HG03039 (cell line): Measurements from ENCODE around the gene CSTF3.
"Not testable (repeated sequence)": the region's sequence is repeated elsewhere in the genome, so short reads cannot be mapped to it uniquely, and the experiment has no call there.

Experiments
- ATAC-seq: cut with Tn5 transposase; IDR thresholded peaks from one replicate; pipeline ENCODE4 v1.9.1; 2021; ENCODE audit warnings: mild to moderate bottlenecking, moderate library complexity; ENCODE audit not compliant: unreplicated experiment

The CSTF3 gene

DNA sequence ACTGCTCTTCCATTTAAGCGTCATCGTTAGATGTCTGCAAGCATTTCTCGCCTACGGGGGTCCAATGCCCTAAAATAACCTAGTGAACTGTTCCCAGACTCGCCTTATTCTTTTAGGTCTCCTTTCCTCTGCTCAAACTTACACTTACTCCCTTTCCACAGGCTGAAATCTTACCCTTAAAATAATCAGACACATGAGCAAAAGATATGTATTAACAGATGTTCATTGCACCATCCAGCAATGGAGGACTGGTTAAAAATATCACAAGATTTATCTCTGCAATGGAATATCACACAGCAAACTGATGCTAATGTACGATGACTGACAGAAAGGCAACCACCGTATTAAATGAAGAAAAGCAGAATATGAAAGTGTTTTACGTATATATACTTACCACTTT is 1.6 kb upstream of the CSTF3 start:
- ATAC-seq = no peak

DNA sequence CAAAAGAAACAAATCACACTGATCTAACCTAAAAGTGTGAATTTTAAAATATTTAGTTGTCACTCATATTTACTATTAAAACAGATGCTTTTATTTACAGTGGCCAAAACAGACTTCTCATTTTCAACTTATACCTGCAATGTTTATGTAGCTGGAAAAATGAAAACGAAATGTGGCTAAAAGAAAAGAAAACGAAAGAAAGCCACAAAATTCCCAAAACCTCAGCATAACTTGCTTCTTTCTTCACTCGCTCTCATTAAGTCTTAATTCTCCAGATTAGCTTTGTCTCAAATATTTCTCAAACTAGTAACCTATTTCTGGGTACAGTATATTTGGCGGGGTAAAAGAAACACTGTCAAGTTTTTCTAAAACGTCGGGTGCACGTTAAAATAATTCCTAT is 693 bp downstream of the CSTF3 start:
- no peak for ATAC-seq

DNA sequence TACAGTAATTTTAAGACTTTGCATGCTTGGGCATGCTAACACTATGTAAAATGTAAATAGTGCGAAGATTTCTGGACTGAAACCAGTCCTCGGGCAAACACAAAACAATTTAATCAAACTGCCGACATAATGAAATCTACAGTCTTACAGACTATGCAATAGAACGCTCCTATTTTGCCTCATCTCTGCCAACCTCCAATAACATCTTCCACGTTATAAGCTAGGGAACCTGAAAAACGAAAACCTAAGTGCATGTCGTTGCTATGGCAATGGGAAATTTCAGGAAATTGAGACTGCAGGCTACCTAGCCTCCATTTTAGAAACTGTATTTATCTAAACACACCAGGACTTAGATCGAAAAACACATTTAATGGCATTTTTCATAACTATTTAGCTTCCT is 1.1 kb downstream of the CSTF3 start:
- no peak for ATAC-seq

DNA sequence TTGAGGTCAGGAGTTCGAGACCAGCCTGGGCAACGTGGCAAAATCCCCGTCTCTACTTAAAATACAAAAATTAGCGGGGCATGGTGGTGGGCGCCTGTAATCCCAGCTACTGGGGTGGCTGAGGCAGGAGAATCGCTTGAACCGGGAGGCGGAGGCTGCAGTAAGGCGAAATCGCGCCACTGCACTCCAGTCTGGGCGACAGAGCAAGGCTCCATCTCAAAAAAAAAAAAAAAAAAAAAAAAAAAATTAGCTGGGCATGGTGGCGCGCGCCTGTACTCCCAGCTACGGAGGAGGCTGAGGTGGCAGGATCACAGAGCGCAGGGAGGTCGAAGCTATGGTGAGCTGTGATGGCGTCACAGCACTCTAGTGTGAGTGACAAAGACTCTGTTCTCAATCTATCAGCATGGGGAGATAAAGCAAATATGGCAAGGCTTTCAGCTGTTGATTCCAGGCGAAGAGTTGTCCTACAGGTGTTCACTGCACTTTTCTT is 1.9 kb downstream of the CSTF3 start:
- not testable (repeated sequence) for ATAC-seq

DNA sequence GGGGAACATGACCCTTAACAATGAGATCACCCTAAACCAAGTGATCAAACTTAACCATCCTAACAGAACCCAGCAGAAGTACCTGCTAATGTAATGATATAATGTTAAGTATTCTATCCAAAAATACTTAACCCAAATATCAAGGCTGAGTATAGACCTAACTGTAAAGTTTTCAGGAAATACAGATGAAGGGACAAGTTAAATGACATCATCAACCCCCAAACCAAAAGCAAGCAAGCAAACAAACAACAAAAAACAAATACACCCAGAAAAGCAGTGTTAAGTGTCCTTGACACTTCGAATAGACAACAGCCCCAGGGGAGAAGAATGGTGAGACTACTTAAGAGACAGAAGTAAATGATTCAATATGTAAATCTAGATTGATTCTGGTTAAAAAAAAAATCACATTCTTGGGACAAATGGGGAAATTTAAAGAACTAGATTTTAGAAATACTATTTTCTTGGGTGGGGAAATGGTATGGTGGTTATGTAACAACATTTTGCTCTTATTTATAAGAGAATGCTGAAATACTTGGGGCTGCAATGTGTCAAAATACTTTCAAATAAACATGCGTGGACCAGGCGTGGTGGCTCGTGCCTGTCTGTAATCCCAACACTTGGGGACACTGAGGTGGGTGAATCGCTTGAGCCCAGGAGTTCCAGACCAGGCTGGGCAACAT is 2.5 kb downstream of the CSTF3 start:
- ATAC-seq = no peak

DNA sequence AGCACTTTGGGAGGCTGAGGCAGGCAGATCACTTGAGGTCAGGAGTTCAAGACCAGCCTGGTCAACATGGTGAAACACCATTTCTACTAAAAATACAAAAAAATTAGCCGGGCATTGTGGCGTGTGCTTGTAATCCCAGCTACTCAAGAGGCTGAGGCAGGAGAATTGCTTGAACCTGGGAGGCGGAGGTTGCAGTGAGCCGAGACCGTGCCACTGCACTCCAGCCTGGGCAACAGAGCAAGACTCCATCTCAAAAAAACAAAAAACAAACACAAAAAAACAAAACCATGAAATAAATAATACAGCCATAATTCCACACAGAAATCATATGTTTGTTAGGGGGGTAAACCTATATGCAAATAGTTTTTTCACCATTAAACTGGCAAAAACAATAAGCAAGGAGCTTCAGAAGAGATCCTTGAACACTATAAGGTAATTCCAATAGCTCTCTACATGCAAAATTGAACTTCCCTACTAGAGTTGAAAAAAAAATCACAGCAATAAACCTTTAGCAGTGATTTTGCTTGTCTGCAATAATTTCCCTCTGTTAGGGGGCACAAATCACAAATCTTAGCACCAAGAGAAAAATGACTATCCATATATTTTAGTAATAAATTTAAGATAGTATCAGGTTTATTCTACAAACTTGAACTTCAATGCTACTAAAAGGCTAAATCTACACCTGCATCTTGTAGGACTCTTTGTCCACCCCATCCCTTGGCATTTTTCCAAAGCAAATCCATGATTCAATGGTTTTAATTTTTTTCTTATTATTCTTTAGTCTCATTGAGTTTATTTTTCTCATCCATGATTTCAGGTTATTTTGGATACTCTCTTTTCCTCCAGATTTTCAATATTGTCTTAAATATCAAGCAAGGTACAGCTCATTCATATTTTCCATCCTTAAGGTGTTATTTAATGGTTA is 3.9 kb downstream of the CSTF3 start:
- ATAC-seq = no peak

DNA sequence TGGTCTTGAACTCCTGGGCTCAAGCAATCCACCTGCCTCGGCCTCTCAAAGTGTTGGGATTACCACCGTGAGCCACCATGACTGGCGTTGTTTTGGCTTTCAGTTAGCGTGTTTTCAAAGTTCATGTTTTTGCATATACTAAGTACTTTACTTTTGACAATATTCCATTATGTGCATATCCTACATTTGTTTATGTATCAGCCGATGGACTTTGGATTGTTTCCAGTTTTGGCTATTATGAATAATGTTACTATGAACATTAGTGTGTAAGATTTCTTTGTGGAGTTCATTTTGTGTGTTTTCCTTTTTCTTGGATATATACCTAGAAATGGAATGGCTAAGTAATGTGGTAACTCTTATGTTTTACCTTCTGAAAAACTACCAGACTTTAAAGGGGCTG is 9.9 kb downstream of the CSTF3 start:
- no peak for ATAC-seq

DNA sequence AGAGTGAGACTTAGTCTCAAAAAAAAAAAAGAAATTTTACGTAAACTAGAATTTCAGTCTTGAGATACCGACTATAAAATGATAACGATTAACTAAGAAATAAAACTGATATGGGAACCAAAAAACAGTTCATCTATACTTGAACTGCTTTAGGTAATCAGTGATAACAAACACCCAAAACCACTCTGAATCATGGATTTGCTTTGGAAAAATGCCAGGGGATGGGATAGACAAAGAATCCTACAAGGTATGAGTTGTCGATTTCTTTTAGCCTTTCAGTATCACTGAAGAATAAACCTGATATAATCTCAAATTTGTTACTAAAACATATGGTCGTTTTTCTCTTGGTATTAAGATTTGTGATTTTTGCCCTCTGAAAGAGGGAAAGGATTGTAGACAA is 13.7 kb downstream of the CSTF3 start:
- ATAC-seq = no peak

DNA sequence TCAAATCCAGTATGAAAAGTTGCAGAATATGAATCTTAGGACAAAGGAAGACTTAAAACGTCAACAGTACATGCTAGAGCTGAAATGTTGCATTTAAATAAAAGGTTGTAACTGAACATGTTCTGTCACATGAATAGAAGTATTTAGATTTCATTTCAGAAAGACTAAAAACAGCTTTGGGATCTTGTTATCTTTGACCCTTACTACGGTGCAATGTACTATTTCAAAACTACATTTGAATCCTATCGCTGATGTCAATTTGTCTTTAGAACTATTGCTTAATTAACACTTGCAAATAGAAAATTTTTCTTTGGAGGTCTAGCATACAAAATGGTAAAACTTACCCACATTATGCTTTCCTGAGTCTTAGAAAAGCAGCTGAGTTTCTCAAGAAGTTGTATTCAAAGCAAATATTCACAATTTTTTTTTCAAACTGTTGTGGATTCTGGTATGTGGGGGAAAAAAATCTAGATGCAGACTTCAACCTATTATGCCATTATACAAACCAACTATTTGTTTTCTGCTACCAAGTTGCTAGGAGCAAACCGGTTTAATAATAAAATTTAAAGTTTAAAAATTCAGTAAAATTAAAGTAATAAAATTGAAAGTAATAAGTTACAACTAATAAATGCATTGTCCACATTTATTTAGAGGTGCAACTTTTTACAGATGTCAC is 25.4 kb downstream of the CSTF3 start:
- no peak for ATAC-seq

DNA sequence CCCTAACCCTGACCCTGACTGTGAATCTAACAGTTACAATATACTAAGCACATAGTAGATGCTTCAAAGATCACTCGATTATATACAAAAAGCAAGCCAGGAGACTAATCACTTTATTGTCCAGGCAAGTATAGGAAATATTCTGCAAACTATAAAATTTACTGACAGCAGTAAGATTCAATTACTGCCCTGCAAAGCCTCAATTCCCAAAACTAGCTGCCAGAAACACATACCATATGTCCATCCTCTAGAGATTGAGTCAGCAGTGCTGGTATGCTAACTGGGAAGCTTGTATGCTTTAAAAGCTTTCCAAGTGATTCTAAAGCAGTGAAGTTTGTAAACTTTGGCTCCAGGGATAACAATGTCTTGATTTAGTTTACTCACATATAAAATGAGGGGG is 26.1 kb downstream of the CSTF3 start:
- ATAC-seq = no peak

DNA sequence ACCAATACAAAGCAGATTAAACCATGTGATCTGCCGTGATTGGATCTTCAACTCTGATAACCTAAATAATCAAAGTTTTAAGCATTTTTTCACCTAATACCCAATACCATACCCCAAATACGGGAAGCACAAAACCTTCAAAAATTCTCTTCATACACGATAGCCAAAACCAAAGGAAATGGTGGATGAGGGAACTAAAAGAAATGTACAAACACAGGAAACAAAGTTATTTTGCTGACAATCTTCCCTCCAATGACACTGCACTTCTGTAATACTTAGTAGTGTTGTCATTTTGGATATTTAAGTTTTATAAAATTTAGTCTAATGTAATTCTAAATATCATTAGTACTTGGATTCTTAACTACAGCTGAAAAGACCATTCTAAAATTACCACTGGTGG is 27.0 kb downstream of the CSTF3 start:
- no peak for ATAC-seq

DNA sequence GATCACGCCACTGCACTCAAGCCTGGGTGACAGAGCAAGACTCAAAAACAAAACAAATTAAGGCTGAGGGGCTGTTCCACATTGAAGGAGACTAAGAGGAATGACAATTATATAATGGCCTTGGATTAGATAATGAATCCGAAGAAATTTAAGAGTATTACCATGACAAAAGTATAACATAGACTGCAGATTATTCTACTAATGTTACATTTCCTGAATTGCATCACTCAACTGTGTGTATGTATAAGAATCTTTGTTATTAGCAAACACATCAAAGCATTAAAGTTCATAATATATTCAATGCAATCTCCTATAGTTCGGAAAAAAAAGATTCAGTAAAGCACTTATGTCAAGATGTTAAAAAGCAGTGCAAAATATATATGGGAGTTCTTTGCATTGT is 27.5 kb downstream of the CSTF3 start:
- ATAC-seq = no peak

DNA sequence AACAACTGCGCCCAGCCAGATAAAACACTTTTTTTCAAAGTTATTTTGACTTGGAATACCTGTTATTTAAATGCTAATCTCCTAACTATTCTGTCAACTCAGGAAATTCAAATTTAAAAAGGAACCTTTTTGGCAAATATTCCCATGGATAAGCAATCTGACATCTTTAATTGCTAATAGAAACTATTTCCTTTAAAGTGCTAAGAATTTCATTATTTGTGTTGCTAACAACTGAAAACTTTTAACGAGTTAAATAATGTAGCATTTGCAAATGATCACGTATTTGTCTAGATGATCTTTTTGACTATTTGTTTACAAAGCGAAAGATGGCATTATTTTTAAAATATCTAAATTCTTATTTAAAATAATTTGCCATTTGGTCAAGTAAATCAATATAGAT is 28.8 kb downstream of the CSTF3 start:
- no peak for ATAC-seq

DNA sequence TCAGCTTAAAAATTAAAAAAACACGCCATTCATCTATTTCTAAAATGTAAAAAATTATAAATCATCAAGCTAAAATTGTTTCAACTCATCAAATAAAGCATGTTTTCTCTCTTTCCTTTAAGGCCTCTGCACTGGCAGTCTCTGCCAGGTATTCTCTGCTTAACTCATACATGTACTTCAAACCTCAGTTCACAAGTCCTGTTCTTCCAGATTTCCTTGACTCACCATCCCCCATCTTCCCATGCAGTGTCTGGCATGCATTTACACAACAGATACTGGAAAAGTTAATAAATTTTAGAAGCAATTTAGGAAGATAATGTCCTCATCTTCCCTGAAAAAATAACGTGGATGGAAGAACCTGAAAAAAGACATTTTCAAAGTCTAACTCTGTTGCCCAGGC is 32.5 kb downstream of the CSTF3 start:
- ATAC-seq = no peak

DNA sequence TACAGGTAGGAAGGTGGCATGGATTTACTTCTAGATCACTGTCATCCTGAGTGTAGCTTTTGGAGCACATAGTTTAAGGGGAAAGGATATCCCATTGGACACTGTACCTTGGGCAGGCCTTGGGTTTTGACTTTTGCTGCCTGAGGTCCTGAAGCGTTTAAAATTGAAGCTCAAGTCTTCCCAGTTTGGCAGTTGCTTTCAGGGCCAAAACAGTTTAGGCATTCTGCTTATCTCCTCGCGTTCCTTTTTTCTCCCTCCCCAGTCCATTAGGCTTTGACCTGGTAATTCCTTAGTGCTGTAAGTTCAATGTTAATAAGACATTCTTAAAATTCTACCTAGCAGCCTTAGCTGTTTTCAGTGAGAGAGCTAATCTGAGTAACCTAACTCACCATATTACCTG is 35.7 kb downstream of the CSTF3 start:
- ATAC-seq = no peak

DNA sequence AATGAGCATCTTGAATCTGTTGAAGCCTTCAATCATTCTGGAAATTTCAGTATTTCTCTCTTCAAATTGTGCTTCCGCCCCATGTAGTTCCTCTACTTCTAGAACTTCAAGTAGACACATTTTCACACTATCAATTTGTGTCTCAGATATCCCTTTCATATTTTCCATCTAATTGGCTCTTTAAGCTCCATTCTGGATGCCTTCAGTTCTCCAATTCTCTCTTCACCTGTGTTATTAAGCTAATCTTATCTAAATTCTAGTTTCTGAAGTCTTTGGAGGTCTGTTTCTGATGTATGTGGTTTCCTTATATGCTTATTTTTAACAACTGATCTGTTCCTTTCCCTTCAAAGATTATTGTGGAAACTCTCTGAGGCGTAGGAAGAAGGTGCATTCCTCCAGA is 36.3 kb downstream of the CSTF3 start:
- no peak for ATAC-seq

DNA sequence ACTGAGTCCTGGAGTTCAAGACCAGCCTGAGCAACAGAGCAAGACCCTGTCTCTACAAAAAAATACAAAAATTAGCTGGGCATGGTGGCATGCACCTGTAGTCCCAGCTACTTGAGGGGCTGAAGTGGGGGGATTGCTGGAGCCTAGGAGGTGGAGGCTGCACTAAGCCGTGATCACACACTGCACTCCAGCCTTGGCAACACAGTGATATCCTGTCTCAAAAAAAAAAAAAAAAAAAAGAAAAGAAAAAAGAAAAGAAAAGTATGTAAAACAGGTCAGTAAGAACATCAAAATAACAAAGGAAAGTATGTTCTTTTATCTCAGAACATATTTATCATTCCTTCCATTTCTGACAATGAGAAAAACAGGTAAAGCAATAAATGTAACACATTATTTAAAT is 38.6 kb downstream of the CSTF3 start:
- not testable (repeated sequence) for ATAC-seq

DNA sequence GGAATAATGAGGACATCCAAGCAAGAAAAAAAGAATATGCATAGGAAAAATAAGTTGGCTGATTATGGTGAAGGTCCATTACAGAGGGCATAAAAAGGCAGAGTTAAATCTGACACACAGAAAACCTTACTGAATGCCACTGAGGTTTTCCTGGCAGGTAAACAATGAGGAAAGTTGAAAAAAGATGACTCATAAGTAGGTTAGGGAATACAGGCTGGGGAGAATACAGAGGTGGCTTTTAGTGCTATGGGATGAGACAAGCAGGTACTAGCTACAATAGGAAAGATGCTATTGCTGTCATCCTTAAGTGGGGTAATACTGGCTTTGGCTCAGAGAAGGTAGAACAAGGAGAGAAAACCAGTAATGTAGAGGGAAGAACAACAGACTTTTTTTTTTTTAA is 44.7 kb downstream of the CSTF3 start:
- no peak for ATAC-seq

DNA sequence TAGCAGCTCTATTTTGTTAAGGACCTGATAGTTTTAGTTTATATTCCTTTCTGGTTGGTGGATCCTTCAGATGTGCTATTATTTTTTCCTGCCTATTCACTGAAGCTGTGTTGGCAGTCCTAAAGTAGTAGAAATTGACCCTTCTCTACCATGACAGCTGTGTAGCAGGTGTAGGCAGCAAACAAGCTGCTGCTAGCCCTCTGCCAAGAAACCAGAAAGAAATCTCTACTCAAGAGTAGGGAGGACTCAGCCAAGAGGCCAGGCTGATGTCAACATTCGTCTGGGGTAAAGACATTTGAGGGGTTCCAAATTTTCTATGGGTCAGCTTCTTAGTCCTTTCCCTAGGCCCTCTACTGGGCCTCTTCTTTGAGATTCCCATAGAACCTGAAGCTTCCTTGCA is 51.2 kb downstream of the CSTF3 start:
- ATAC-seq = no peak

DNA sequence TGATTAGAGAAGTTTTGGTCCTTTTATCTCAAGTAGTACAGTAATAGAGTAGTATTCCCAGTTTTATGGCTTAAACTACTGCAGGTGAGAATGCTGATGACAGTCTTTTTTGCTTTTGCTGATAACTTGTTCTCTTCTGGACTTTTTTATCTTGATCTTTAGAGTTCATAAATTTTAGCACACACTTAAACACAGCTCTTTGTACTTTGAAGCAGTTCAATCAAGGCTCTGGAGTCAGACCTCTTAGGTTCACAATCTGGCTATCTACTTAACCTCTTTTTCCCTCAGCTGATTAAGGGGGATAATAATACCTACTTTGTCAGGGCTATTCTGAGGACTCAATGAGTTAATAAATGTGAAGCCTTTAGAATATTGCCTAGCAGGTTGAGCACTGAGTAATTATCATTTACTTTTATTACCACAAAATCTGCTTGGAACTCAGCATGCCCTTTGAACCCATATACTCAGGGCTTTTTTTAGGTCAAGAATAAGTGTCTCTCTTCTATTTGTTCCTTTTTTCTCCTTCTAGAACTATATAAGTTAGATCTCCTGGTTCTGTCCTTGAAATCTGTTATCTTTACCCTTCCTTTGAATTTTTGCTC is 51.9 kb downstream of the CSTF3 start:
- no peak for ATAC-seq

DNA sequence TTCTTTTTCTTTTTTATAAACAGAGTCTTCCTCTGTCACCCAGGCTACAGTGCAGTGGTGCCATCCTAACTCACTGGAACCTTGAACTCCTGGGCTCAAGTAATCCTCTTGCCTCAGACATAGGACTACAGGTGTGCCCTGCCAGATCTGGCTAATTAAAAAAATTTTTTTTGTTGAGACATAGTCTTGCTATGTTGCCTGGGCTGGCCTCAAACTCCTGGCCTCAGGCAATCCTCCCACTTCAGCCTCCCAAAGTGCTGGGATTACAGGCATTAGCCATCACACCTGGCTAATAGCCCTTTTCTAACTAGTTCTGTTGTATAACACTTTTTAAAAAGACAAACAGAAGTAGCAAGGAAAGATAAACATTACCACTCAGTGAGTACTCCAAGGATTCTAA is 57.4 kb downstream of the CSTF3 start:
- no peak for ATAC-seq
